ENCODE measurements around the gene TNS1.

The TNS1 gene

GRCh38 chr2:217838409-217838831 lies 164.4 kb downstream of the TNS1 start:
- H3K4me1 ChIP-seq (ENCODE audit: control insufficient read depth in 1 of 2, insufficient read depth in 1 of 2, low read depth in 1 of 2, low read length in 1 of 2), result peaks cover 0 to 4% of the 10 kb centered on the region in 2 experiments
- H3K27ac ChIP-seq, result no peak overlapping the region
- no peaks in the 10 kb centered on the region for H3K36me3 ChIP-seq
- H3K27me3 ChIP-seq, result no peaks in the 10 kb centered on the region
- TF ChIP-seq CTCF (IDR thresholded peaks at IDR 0.05), result no peak
- H3K4me3 ChIP-seq (ENCODE audit: low read depth in 1 of 2, low read length in 1 of 2), result no peak overlapping the region
- no peaks in the 10 kb centered on the region for H3K9me3 ChIP-seq

- H3K27ac ChIP-seq, result no peak overlapping the region
- H3K36me3 ChIP-seq, result no peaks in the 10 kb centered on the region
- no peaks in the 10 kb centered on the region for H3K27me3 ChIP-seq
- no peaks in the 10 kb centered on the region for H3K9me3 ChIP-seq
- peaks cover 0 to 4% of the 10 kb centered on the region in 2 experiments for H3K4me1 ChIP-seq (ENCODE audit: control insufficient read depth in 1 of 2, insufficient read depth in 1 of 2, low read depth in 1 of 2, low read length in 1 of 2)
- no peak overlapping the region for H3K4me3 ChIP-seq (ENCODE audit: low read depth in 1 of 2, low read length in 1 of 2)
- no peak for TF ChIP-seq CTCF (IDR thresholded peaks at IDR 0.05)
Observed at GRCh38 chr2:217837530-217837929, 165.3 kb downstream of the TNS1 start.

- Histone ChIP-seq H3K4me1 (ENCODE audit: control insufficient read depth in 1 of 2, insufficient read depth in 1 of 2, low read depth in 1 of 2, low read length in 1 of 2) (peaks cover 0 to 4% of the 10 kb centered on the region in 2 experiments), H3K4me3 (ENCODE audit: low read depth in 1 of 2, low read length in 1 of 2) (no peak overlapping the region), H3K27ac (no peak overlapping the region), H3K36me3 (no peaks in the 10 kb centered on the region), H3K27me3 (no peaks in the 10 kb centered on the region), H3K9me3 (no peaks in the 10 kb centered on the region)
- TF ChIP-seq CTCF (IDR thresholded peaks at IDR 0.05), result no peak
Observed at GRCh38 chr2:217836901-217837491, 165.8 kb downstream of the TNS1 start.

GRCh38 chr2:217835931-217836891 lies 166.6 kb downstream of the TNS1 start:
- no peak for TF ChIP-seq CTCF (IDR thresholded peaks at IDR 0.05)
- H3K4me3 ChIP-seq (ENCODE audit: low read depth in 1 of 2, low read length in 1 of 2), result no peak overlapping the region
- no peak overlapping the region for H3K27ac ChIP-seq
- H3K36me3 ChIP-seq, result no peaks in the 10 kb centered on the region
- H3K4me1 ChIP-seq (ENCODE audit: control insufficient read depth in 1 of 2, insufficient read depth in 1 of 2, low read depth in 1 of 2, low read length in 1 of 2), result peaks cover 5 to 8% of the 10 kb centered on the region in 2 experiments
- no peaks in the 10 kb centered on the region for H3K27me3 ChIP-seq
- H3K9me3 ChIP-seq, result no peaks in the 10 kb centered on the region

GRCh38 chr2:217834744-217835513 lies 167.9 kb downstream of the TNS1 start:
- Histone ChIP-seq H3K4me3 (ENCODE audit: low read depth in 1 of 2, low read length in 1 of 2) (no peak overlapping the region), H3K27ac (no peak overlapping the region), H3K4me1 (ENCODE audit: control insufficient read depth in 1 of 2, insufficient read depth in 1 of 2, low read depth in 1 of 2, low read length in 1 of 2) (peaks cover 7 to 12% of the 10 kb centered on the region in 2 experiments), H3K27me3 (no peaks in the 10 kb centered on the region), H3K9me3 (no peaks in the 10 kb centered on the region), H3K36me3 (no peaks in the 10 kb centered on the region)
- no peak for TF ChIP-seq CTCF (IDR thresholded peaks at IDR 0.05)

Data from neutrophil (primary cell).